HG02623 (cell line): ENCODE measurements around the gene FREM3.
"Not testable (repeated sequence)": the region's sequence is repeated elsewhere in the genome, so short reads cannot be mapped to it uniquely, and the experiment has no call there.

Experiments used
- ATAC-seq: cut with Tn5 transposase; IDR thresholded peaks from one replicate; pipeline ENCODE4 v1.9.1; 2021; ENCODE audit warnings: moderate library complexity; ENCODE audit not compliant: unreplicated experiment

The FREM3 gene

GRCh38 chr4:143586080-143586479, 114.4 kb downstream of the FREM3 start:
- ATAC-seq: no peak

DNA sequence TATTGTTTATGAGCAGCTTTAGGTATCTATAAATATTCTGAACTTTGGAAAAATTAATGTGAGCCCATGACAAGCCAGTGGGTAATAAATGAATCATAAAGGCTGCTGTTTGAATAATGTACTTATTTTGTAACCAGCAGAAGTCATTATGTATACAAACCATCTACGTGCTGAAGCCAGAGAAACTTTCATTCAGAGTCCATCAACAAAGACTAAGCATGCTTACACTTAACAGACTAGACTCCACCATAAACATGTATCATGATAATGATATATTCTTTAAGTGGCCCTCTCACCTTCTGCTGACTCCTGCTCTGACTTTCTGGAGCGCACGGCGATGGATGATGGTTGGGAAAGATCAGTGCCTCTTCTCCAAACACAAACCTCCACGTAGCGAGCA, 114.9 kb downstream of the FREM3 start:
- no peak for ATAC-seq

DNA sequence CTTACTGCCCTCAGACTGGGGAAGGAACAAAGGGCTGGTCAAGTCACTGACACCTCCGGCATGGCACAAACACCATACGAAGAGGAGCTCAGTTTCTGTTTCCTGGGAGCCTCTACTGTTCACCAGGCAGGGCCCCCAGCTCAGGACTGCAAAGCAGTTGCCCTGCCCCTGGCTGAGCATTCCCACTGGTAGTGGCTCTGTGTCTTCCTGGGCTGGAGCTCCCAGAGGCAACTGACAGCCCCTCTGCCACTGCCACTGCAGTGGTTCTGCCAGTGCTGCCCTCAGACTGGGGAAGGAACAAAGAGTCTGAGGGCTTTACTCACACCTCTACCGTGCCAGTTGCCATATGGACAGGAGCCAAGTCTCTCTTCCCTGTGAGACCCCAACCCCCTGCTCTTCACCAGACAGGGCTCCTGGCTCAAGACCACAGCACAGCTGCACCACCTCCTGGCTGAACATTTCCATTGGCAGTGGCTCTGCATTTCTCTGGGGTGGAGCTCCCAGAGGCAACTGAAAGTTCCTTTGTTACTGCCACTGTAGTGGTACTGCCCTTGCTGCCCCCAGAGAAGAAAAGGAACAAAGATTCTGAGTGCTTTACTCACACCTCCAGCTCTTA, 119.0 kb downstream of the FREM3 start:
- no peak for ATAC-seq

DNA sequence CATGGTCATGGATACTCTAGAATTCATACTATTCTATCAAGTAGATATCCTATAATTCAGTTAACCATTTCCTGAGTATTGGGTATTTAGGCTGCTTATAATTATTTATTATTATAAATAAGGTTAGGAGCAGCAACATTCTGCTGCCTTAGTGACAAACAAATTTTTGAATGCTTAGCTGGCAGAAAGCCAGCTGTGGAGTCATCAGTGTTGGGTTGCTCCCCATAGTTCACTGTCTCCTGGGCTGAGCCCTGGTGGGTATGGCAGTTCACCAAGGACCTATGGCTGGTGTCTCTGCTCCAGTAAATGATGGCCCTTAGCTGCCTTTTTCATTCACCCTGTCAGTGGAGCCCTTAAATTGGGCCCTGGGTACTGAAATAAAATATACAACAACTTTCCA, 125.1 kb downstream of the FREM3 start:
- ATAC-seq: no peak

DNA sequence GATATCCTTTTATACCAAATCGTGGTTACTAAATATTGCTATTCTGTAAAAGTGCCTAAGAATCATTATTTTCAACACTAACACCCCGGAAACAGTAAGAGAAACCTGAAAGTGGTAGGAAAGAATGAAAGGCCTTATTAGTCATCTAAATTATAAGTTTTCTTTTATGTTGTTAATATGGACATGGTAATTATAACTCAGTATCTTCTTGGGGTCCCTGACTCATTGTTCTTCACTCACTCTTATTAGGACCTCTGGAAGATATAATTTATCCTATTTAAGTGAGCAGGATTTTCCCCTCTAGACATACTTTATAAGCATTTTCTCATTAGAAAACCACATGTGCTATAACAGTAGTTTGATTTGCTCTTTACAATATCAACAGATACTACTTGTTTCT, 136.0 kb downstream of the FREM3 start:
- ATAC-seq: no peak

DNA sequence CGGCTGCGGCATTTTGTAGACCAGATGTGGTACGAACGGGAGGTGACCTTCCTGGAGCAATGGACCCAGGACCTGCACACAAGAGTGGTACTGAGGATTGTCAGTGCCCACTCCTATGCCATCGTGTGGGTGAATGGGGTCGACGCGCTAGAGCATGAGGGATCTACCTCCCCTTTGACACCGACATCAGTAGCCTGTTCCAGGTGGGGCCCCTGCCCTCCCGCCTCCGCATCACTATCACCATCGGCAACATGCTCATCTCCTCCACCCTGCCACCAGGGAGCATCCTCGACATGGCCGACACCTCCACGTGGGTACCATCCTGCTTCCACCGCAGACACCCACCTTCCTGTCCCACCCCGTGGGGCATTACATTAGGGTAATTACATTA, 140.7 kb downstream of the FREM3 start:
- peak; percentile 1 for ATAC-seq

GRCh38 chr4:143558823-143559756, 141.4 kb downstream of the FREM3 start:
- ATAC-seq: peak; percentile 77

DNA sequence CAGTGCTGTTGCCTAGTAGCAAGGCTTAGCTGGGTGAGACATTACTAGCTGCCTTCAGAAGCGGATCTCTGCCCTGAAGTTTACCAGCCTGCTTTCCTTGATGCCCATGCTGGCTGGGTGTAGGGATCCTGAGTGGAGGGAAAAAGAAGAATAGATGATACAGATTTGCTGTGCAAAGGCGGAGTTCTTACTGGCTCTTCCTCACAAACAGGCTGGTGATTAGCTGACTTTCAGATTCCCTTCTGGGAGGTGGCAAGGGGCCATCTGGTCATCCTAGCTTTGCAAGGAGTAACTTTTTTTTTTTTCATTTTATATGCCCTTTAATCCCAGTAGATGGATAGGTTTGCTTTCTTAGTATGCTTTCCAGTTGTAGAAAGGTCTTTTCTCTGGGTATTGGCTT, 142.2 kb downstream of the FREM3 start:
- ATAC-seq: no peak

GRCh38 chr4:143555676-143556075, 144.8 kb downstream of the FREM3 start:
- ATAC-seq: no peak

DNA sequence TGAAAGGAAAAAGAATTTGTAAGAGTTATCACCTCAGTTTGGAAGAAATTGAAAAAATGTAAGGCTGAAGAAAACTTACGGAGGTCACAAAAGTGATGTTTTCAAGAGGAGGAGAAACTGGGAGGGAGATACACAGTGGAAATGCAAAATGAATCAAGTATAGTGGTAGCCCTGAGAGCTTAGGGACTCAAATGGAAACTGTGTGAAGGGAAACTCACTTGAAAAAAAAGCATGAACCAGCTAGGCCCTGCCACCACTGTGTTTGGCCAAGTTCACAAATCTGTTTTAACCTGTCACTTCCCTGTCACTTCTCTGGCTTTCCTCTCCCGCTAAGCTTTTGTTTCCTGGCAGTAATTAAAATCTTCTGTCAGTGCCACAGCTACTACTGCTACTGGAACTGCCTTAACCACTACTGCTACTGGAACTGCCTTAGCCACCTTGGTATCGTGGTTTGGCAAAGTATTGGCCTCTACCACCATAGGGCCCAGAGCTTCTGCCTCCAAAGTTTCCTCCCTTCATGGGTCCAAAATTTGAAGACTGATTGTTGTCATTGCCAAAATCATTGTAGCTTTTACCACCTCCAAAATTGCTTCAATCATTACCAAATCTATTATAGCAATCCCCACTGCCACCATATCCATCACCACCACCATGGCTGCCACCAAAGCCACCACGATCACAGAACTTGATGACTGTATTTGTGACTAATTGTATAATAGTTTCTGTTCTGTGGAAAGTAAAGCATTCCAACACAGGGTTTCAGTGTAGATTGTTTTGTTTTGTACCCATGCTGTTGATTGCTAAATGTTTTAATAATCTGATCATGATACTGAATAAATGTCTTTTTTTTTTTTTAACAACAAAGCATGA, 145.5 kb downstream of the FREM3 start:
- ATAC-seq: peak; percentile 65

DNA sequence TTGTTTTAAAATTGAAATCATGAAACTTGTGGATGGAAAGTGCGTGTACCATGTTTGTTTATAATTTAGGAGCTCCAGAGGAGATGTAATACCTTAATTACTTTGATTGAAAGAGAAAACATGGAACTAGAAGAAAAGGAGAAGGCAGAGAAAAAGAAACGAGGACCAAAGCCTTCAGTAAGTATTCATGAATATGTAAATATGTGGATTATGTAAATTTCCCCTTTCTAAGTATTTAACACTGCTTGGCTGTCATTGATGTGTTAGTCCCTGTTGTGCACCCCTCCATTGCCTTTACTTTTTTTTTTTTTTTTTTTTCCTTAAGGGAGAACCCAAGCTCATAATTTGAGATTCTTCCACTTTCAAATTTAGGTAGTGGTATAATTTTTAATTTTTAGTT, 150.5 kb downstream of the FREM3 start:
- no peak for ATAC-seq

DNA sequence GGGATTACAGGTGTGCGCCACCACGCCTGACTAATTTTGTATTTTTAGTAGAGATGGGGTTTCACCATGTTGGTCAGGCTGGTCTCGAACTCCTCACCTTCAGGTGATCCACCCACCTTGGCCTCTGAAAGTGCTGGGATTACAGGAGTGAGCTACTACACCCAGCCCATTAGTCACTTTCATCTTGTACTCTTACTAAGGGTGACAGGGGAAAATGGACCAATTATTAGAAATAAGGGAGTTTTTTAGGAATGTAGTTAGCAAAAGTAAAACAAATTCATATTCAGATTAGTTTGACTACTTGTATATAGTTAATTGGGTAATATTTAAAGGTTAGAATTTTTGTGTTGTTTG, 160.8 kb downstream of the FREM3 start:
- ATAC-seq: no peak

GRCh38 chr4:143538979-143539669, 161.4 kb downstream of the FREM3 start:
- ATAC-seq: no peak

GRCh38 chr4:143531788-143532491, 168.5 kb downstream of the FREM3 start:
- ATAC-seq: no peak

- peak; percentile 48 for ATAC-seq
Observed at GRCh38 chr4:143531380-143531779, 169.1 kb downstream of the FREM3 start.

DNA sequence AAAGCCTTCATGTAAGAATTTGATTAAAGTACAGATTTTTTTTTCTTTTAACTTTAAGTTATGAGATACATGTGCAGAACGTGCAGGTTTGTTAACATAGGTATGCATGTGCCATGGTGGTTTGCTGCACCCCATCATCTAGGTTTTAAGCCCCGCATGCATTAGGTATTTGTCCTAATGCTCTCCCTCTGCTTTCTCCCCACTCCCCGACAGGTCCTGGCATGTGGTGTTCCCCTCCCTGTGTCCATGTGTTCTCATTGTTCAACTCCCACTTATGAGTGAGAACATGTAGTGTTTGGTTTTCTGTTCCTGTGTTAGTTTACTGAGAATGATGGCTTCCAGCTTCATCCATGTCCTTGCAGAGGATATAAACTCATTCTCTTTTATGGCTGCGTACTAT, 172.4 kb downstream of the FREM3 start:
- not testable (repeated sequence) for ATAC-seq
